HG03342 (cell line): ENCODE data around the gene SUPT20H.

Experiments
- ATAC-seq: cut with Tn5 transposase; IDR thresholded peaks from one replicate; pipeline ENCODE4 v1.9.1; 2021; ENCODE audit warnings: mild to moderate bottlenecking, moderate library complexity; ENCODE audit not compliant: unreplicated experiment

Gene SUPT20H

DNA sequence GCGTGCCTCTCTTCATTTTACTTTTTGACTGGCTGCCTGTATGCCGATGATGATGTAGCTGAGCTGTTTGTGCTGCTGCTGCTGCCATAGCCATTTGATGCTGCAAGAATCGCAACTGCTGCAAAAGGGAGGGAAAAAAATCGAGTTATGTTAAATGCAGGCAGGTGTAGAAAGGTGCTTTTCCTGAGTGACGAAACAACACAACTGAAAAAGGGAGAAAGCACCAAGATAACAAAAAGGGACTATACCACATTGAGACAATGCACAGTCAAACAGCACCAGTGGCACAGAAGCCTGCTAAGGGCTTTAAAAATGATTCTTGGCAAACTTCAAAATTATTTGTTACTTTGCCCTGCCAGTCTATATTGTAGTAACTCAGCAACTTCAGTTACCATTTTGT lies 49.8 kb downstream of the SUPT20H start:
- no peak for ATAC-seq

DNA sequence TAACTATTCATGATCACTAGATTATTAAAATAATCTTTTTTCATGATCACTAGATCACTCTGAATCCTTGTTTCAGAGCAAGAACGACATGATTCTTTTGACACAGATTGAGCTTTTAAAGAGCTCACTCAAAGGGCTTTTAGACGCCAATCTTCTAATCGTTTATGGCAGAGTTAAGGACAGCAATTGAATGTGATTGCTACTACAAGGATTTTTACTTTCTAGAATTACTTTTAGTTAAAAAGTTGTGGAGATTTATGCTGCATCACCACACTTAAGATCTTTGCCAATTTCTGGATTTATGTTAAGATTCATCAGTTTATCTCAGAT lies 57.6 kb downstream of the SUPT20H start:
- ATAC-seq: no peak

DNA sequence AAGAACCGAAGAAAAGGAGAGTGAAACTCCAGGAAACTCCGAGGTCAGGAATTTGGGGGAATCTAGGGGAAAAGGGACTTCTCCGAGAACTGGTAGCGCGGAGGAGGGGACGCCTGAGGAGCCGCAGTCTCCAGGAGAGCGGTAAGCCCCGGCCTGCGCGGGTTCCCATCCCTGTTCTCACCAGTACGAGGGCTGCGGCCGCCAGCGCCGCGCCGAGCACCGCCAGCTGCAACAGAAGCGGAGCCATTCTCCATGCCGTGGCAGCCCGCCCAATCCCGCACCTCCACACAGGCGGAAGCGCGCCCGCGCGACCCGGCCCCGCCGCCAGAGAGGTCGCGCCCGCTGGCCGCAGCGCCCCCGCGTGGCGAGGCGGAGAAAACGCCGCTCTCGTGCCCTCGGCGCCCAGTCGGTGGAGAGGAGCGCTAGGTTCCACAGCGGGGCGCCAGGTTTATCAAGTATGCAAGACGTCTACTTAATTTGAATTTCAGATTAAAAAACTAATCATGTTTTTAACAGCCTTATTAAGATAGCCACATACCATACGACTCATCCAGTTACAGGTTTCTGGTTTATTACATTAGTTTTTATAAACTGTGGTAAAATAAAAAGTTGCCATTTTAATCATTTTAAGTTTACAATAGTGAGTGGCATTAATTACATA lies 60.3 kb downstream of the SUPT20H start, which contains the start of gene ALG5:
Gene ALG5 (minus strand): TSS at position 287 of the 661 bp plus-strand sequence. CDS start 40 bp downstream, at position 247.
- peak; percentile 71 for ATAC-seq

DNA sequence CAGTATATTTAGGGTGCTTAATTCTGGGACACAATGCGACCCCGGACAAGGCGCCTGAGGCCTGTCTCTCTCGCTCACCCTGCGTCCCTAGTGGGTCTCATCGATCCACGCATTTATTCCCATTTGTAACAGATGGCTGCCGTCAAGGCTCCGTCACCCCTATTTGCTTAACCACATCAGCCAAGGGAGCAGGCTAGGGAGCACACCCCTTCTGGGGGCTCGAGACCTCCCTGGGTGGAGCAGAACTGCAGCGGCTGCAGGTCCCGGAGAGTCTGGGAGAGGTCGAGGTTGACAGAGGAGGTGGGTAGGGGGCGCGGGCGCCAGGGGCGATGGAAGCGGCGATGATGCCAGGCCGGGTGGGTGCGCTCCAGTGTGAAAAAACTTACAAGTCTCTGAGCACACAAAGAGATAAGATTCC lies 60.9 kb downstream of the SUPT20H start:
- no peak for ATAC-seq

DNA sequence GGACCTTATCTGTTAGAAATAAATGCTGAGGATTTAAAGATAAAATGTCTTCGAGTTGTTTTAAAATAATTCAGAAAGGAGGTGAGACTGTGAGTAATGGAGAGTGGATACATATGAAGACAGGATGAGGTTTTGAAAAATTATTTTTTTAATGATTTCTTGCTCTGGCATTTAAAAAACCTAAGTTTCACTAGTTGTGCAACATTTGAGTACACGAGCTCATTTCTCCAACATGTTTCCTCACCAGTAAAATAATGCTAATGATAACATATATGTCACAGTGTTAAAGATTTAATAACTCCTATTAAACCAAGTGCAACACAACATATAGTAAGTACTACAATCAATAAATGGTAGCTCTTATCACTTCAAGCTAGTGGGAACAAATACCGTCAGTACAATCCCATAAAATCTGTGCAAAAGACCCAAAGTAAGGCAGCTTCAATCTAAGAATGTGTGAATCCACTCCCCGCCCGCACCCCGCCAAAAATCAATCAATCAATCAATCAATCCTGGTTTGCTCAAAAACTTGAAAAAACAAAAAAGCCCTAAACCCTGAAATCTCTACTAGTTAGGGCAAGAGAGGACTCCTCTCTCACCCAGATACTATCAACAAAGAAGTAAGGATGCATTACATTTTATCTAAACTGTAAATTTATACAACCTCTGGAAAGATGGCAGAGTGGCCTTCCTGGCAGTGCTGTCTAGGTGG lies 61.6 kb downstream of the SUPT20H start:
- no peak for ATAC-seq

DNA sequence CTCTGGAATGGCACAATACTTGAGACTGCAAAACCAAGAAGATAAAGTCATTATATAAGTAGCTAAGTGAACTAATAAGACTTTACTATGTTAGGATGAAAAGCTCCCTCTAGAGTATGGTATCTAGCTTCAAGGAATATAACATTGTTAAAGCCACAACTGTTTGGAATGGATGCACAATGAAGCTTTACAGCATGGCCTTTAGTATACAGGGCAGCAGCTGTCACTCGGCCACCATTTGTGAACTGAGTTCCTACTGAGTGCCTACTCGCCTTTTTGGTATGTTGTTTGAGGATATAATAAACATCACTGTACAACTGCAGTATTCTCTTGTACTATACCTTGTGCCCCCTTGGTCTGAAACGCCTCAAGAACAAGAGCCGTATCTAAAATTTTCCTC lies 67.1 kb downstream of the SUPT20H start:
- ATAC-seq: no peak

DNA sequence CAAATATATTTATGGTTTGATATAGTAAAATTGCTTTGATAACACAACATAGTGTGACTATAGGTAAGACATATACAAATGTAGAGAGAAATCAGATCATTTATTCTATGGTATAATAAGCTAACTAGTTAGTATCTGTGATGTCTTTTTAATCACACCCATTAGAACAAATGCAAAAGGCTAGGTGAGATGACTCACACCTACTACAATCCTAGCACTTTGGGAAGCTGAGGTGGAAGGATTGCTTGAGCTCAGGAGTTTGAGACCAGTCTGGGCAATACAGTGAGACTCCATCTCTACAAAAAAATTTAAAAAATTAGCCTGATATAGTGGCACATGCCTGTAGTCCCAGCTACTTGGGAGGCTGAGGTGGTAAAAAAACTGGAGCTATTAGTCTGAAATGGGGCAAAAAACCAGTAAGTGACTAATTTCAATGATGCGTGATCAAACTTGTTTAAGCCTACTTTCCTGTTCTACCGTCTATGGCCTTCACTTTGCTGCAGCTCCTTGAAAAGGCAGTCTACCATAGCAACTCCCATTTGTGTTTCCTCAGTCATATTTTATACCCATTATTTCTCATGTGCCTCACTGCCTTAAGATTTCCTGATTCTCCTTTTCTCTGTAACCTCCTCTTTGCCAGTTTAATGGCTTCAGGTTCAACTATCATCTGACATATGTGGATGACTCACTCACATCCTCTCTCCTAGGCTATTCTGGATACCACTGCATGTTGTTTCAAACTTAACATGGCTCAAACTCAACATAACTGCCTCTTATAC lies 72.8 kb downstream of the SUPT20H start:
- no peak for ATAC-seq

DNA sequence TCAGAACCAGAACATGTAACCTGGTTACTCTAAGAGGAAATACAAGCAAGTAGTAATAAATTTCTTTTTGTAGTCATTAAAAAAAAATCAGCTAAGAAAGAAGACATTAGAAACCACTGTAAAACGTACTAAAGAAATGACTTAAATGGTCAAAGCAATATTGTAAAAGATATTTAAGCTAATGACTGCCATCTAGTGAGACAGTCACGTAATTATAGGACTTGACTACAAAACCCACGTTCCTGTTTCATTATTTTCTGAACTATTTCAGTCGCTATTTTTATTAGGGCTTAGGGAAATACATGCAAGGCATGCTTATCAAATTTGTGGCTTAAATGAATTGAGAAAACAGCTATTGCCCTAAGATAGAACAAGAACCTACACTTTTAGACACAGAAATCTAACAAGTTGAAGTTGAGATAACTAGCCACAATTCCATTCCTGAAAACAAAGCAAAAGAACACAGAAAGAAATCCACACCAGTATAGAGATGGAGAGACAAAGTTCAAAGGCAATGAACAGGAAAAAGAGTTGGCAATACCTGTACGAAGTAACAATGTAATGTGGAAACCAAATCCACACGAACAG lies 78.2 kb downstream of the SUPT20H start:
- no peak for ATAC-seq

DNA sequence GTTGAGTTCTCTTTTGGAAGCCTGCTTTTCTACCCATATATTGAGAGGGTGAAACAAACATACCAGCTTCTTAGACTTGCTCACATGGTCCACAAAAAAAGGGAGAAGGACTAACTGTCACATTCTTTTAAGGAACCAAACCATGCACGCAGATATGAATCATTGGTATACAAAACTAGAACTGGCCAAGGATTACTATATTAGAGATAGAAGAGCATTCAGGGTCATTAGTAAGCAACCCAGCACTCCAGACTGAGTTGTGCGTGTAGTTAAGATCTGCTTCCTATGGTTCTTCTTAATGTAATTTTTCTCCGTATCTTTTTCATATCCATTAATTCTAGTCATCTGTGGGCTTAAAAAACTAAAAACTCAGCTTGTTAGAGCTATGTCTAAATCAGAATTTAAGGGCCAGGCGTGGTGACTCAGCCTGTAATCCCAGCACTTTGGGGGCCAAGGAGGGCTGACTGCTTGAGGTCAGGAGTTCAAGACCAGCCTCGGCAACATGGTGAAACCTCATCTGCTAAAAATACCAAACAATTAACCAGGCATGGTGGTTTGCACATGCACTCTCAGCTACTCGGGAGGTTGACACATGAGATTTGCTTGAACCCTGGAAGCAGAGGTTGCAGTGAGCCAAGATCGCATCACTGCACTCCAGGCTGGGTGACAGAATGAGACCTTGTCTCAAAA lies 80.0 kb downstream of the SUPT20H start:
- ATAC-seq: no peak

DNA sequence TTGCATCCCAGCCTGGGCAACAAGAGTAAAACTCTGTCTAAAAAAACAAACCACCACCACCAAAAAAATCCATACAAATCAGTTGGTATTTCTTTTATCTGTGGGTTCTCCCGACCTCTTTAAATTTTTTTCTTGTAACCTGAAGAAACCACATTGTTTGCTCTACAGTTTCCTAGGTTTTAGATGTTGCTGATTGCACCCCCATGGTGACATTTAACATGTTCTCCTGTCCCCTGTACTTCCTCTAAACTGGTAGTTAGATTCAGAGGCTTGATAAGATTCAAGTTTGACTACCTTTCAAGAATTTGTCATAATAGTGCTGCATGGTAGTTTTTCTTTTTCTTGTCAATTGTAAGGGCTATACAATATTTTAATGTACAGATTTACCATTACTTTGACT lies 84.3 kb downstream of the SUPT20H start:
- ATAC-seq: no peak

DNA sequence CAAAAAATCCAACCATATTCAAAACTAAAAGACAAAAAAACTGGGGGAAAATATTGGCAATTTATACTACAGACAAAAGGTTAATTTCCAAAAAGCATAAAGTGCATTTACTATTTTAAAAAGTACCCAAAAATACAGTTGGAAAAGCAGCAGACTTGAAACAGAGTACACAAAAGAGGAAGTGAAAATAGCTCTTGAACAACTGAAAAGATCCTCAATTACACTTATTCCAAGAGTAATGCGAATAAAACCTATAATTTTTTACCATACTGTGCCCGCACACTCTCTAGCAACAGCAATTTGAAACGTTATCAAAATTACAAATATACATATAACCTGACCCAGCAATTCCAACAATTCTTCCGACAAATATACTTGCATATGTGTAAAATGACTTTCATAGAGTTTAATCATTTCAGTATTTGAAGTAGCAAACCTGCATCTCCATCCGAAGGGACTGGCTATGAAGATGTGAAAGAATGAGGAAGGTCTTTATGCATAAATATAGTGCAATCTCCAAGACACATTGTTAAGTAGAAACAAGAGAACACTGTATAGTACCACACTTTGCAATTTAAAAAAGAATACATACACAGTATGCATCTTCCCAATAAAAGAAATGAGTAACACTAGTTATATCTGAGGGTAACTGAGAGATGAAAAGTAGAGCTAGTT lies 85.7 kb downstream of the SUPT20H start:
- ATAC-seq: peak; percentile 70

DNA sequence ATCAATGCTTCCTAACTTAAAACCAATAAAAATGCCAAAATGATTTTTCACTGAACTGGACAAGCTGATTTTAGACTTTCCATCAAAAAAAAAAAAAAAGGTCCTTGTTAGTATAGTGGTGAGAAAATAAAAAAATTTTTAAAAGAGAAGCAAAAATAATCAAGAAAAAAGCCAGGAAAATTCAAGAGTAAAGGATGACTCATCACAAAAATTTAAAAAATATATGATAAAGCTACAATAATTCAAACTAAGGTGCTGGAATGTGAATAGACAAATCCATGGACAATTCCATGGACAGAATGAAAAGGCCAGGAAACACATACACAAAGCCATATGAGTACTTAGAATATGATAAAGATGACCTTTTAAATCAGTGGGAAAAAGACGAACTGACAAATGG lies 86.5 kb downstream of the SUPT20H start:
- ATAC-seq: no peak

DNA sequence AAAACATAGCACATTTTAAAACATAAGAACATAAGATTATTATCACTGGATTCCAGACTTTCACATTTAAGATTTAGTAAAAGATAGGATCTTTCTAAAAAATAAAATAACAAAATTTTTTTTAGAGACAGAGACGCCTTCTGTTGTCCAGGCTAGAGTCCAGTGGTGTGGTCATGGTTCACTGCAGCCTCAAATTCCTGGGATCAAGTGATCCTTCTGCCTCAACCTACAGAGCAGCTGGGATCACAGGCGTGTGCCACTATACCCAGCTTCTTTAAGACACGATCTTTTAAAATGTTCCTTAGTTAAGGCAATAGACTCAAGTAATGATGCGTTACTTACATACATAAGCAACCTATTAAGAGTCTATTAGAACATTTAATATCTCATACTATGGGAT lies 93.1 kb downstream of the SUPT20H start:
- ATAC-seq: no peak

DNA sequence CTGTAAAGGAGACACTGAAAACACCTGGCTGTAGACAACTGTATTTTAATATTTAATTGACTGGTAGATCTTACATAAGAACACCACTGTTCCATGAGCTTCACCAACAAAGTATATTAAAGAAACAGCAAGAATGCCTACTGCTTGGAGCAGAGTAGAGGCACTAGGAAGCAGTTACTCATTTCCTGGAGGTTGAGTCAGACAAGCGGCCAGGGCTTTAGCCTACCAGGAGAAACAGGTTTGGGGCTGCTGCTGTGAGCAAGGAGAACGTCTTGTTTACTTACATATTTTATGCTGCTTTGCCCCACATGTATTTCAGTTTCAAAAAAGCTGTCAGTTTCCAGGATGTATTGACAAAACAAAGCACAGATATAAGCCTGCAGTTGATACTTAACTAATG lies 93.7 kb downstream of the SUPT20H start:
- ATAC-seq: no peak

DNA sequence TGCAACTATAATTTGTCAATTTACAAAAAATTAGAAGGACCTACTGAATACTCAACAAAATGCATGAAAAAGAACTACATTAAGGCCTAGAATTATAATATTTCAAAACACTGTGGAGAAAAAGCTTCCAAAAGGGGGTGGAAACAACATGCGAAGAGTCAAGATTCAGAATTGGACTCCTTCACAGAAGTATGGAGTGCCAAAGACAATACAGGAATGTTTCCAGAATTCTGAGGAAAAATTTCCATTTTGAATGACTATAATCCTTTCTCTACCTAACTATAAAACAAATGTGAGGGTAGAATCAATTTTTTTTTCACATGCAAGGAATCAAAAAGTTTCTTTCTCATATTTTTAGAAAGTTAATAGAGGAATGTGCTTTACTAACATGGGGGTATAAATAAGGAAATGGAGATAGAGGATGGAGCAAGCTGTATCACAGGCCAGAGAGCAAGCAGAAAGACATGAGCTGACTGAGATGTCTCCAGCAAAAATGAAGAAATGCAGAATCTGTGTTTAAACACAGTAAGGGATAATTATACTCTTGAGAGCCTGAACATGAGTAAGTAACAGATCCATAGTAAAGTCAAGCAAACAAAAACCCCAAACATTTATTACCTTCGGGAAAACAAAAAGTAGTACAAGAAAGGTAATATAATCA lies 99.9 kb downstream of the SUPT20H start:
- no peak for ATAC-seq
